A673 (cell line): ENCODE results near the gene PAX3.

Experiments used
- CTCF ChIP-seq: fragments of 300-800, 200-600 bp; sonication (generic); conservative IDR thresholded peaks from 2 replicates; pipeline ENCODE4 v1.5.1; 2017; ENCODE audit warnings: low read depth, mild to moderate bottlenecking, antibody characterized with exemption, low read length, moderate library complexity, mixed read lengths
- EZH2 ChIP-seq: fragments of 200-600 bp; sonication (generic); IDR thresholded peaks from 2 replicates; pipeline ENCODE4 v1.6.1; 2017; ENCODE audit warnings: borderline replicate concordance, low read depth, mild to moderate bottlenecking, mixed read lengths, antibody characterized with exemption, low read length; ENCODE audit not compliant: poor library complexity, severe bottlenecking

GRCh38 chr2:222228054-222228453 is 70.7 kb downstream of the PAX3 start:
- no peak for TF ChIP-seq CTCF
- no peak for TF ChIP-seq EZH2
